ENCODE data around the gene UGT1A1.

UGT1A1 gene

GRCh38 chr2:233798335-233799086 is 38.4 kb downstream of the UGT1A1 start:
- no peak overlapping the region for H3K27ac ChIP-seq (ENCODE audit: low read depth, low read length)
- TF ChIP-seq, protein P1, sequence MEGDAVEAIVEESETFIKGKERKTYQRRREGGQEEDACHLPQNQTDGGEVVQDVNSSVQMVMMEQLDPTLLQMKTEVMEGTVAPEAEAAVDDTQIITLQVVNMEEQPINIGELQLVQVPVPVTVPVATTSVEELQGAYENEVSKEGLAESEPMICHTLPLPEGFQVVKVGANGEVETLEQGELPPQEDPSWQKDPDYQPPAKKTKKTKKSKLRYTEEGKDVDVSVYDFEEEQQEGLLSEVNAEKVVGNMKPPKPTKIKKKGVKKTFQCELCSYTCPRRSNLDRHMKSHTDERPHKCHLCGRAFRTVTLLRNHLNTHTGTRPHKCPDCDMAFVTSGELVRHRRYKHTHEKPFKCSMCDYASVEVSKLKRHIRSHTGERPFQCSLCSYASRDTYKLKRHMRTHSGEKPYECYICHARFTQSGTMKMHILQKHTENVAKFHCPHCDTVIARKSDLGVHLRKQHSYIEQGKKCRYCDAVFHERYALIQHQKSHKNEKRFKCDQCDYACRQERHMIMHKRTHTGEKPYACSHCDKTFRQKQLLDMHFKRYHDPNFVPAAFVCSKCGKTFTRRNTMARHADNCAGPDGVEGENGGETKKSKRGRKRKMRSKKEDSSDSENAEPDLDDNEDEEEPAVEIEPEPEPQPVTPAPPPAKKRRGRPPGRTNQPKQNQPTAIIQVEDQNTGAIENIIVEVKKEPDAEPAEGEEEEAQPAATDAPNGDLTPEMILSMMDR (IDR thresholded peaks at IDR 0.05; ENCODE audit: insufficient read depth, low read length, poor library complexity, severe bottlenecking) = no peak
- TF ChIP-seq EZH2phosphoT487 (conservative IDR thresholded peaks at IDR 0.05; ENCODE audit: low read length) = no peak
- H3K9ac ChIP-seq (ENCODE audit: low read length) = no peak overlapping the region
- H3F3A ChIP-seq (ENCODE audit: insufficient read depth) = no peaks in the 10 kb centered on the region
- no peaks in the 10 kb centered on the region for H3K9me2 ChIP-seq (replicated peaks; ENCODE audit: insufficient read depth, low read length)
- no peak overlapping the region for H3K4me3 ChIP-seq (ENCODE audit: insufficient read depth, low read length, poor library complexity, severe bottlenecking)
- no peaks in the 10 kb centered on the region for H3K9me3 ChIP-seq (ENCODE audit: insufficient read depth, low read length)
- H3K4me2 ChIP-seq (ENCODE audit: low read depth, low read length, poor library complexity, severe bottlenecking) = no peak overlapping the region
- H3K36me3 ChIP-seq (ENCODE audit: low read length) = no peaks in the 10 kb centered on the region
- H2AFZ ChIP-seq (ENCODE audit: low read depth, low read length, severe bottlenecking) = no peak overlapping the region
- no peaks in the 10 kb centered on the region for H3K27me3 ChIP-seq (ENCODE audit: low read length)
- H3K79me2 ChIP-seq (ENCODE audit: insufficient read depth, low read length) = no peaks in the 10 kb centered on the region
- H4K20me1 ChIP-seq (ENCODE audit: low read depth, low read length) = no peaks in the 10 kb centered on the region

- Histone ChIP-seq H3K27ac (ENCODE audit: low read depth, low read length) (no peak overlapping the region), H3K9me2 (replicated peaks; ENCODE audit: insufficient read depth, low read length) (no peaks in the 10 kb centered on the region), H3K4me2 (ENCODE audit: low read depth, low read length, poor library complexity, severe bottlenecking) (no peak overlapping the region), H4K20me1 (ENCODE audit: low read depth, low read length) (no peaks in the 10 kb centered on the region), H3F3A (ENCODE audit: insufficient read depth) (no peaks in the 10 kb centered on the region), H3K4me3 (ENCODE audit: insufficient read depth, low read length, poor library complexity, severe bottlenecking) (no peak overlapping the region), H3K27me3 (ENCODE audit: low read length) (no peaks in the 10 kb centered on the region), H3K79me2 (ENCODE audit: insufficient read depth, low read length) (no peaks in the 10 kb centered on the region), H3K9me3 (ENCODE audit: insufficient read depth, low read length) (no peaks in the 10 kb centered on the region), H3K9ac (ENCODE audit: low read length) (no peak overlapping the region), H3K36me3 (ENCODE audit: low read length) (no peaks in the 10 kb centered on the region), H2AFZ (ENCODE audit: low read depth, low read length, severe bottlenecking) (no peak overlapping the region)
- no peak for TF ChIP-seq EZH2phosphoT487 (conservative IDR thresholded peaks at IDR 0.05; ENCODE audit: low read length)
- TF ChIP-seq, protein P1 (IDR thresholded peaks at IDR 0.05; ENCODE audit: insufficient read depth, low read length, poor library complexity, severe bottlenecking) = no peak
Measured at GRCh38 chr2:233799087-233799665, 39.1 kb downstream of the UGT1A1 start.

- H3K4me3 ChIP-seq (ENCODE audit: insufficient read depth, low read length, poor library complexity, severe bottlenecking) = no peak overlapping the region
- H3F3A ChIP-seq (ENCODE audit: insufficient read depth) = no peaks in the 10 kb centered on the region
- H3K9me2 ChIP-seq (replicated peaks; ENCODE audit: insufficient read depth, low read length) = no peaks in the 10 kb centered on the region
- no peaks in the 10 kb centered on the region for H4K20me1 ChIP-seq (ENCODE audit: low read depth, low read length)
- no peak overlapping the region for H3K9ac ChIP-seq (ENCODE audit: low read length)
- H3K79me2 ChIP-seq (ENCODE audit: insufficient read depth, low read length) = no peaks in the 10 kb centered on the region
- H3K36me3 ChIP-seq (ENCODE audit: low read length) = no peaks in the 10 kb centered on the region
- TF ChIP-seq EZH2phosphoT487 (conservative IDR thresholded peaks at IDR 0.05; ENCODE audit: low read length) = no peak
- TF ChIP-seq, protein P1 (IDR thresholded peaks at IDR 0.05; ENCODE audit: insufficient read depth, low read length, poor library complexity, severe bottlenecking) = no peak
- H3K4me2 ChIP-seq (ENCODE audit: low read depth, low read length, poor library complexity, severe bottlenecking) = no peak overlapping the region
- H3K9me3 ChIP-seq (ENCODE audit: insufficient read depth, low read length) = no peaks in the 10 kb centered on the region
- H2AFZ ChIP-seq (ENCODE audit: low read depth, low read length, severe bottlenecking) = no peak overlapping the region
- H3K27ac ChIP-seq (ENCODE audit: low read depth, low read length) = no peak overlapping the region
- H3K27me3 ChIP-seq (ENCODE audit: low read length) = no peaks in the 10 kb centered on the region
Measured at GRCh38 chr2:233799716-233800115, 39.6 kb downstream of the UGT1A1 start.
